Hindlimb muscle (tissue), 1 donor: Measurements from ENCODE around the gene PPFIA3. TPM values are rescaled to one million over a fixed set of nuclear protein-coding genes. Genes with fewer than 3 reads are reported as not detected.
"Not testable (repeated sequence)": the region's sequence is repeated elsewhere in the genome, so short reads cannot be mapped to it uniquely, and the experiment has no call there.

ENCODE experiments used
- DNase-seq: peaks from one replicate; pipeline ENCODE4 v3.0.0-alpha.2; 2013
- polyA plus RNA-seq: library from polyadenylated mRNA; unstranded; fragments of 120-200 nt; gene quantifications from one replicate; pipeline ENCODE4 v1.2.1, GENCODE V29; 2013; ENCODE audit not compliant: insufficient read length

PPFIA3 gene
- polyA plus RNA-seq, 1 donor = 10.0 TPM

DNA sequence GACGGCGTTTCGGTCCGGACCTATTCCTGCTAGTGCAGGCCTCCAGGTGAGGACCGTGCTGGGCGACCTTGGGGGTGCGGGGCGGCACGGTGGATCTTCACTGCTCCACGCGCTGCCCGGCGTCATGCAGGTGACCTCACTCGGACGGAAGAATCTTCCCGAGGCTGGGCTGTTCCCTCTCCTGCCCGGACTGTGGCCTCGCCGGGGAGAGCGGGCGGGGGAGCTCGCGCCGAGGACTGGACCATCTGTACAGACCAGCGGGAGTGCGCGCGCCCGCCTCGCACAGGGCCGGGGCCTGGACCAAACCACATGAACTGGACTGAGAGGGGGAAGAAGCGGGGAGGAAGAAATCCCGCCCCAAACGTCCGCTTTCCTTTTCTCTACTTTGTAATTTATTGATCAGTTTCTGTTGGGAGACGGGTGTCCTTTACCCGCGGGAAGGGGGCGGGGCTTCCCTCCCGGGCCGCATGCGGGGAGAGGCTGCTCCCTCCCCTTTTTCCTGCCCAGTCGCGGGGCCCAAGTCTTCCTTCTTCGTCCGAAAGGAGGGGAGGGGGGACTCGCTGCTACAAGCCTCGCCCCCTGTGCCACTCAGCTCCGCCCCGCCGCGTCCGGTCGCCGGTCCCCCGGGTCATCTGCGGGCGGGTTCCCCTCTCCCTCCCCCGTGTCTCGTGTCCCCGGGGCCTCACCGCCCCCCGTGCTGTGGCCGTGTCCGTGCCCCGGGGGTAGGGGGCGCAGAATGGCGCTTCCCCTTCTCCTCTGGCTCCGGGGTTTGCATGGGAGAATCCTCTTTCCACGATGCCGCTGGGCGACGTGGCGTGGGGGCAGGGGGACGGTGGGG, 31.0 kb downstream of the PPFIA3 start:
- peak; percentile 93 for DNase-seq

DNA sequence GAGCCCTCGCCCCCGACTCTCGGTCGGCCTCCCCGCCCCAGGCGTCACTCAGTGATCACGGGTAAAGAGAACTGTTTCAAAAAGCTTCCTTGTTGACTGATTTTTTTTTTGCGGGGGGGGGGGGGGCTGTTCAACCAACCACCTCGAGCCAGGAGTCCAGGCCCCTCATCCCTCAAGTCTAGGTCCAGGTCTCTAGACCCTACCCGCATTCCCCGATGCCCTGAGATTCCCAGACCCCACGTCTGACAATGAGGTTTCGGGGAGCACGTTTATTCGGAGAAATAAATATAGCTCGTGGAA, 31.6 kb downstream of the PPFIA3 start:
- no peak for DNase-seq

DNA sequence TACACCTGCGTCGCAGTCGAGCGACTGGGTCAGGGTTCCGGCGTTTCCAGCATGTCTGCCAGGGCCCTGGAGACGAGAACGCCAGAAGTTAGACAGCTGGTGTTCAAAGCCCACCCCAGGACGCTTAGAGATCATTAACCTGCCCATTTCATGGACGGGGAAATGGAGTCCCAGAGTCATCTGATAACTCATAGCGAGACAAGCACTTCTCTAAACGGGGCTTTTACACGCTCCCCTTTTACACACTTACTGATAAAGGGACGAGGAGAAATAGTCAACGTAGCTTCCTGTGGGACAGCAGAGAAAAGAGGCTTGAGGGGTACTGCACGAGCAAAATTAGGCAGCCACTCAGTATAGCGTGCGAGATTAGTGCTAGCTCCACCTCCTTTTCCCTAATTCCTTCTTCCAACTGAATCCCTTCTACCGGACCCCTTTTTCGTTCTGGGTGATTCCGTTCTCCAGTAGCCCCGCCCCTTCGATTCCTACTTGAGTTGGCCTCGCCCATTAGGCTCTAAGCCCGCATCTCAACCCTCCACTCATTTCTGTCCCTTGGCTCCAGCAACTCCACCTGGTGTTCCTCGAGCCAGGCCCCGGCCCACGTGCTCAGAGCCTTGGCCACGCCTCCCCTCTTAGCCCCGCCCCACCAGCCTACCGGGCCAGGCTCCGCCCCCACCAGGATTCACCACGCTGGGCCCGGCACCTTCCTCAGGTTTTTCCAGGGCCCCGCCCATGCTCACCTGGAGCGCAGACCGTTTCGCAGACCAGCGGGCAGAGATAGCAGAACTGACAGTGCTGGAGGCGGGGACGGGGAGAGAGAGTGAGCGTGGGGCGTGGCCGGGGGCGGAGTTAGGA, 32.1 kb downstream of the PPFIA3 start:
- DNase-seq = no peak

DNA sequence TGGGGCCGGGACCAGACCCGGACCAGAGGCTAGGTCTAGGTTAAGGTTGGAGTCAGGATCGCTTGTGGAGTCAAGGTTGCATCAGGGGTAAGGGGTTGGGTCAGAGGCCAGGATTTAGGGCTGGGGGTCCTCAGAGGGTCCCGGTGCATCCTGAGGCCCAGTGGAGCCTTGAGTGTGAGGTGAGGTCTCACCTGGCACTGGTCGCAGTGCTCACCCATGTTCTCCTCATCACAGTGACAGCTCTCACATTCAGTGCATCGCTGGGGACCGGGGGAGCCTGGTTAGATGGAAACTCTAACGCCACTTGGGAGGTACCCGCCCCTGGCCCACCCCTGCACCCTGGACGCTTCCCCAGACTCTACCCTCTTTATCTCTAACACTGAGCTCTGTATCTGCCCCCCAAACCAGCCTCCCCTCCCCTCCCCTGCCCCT, 32.8 kb downstream of the PPFIA3 start:
- DNase-seq = no peak

DNA sequence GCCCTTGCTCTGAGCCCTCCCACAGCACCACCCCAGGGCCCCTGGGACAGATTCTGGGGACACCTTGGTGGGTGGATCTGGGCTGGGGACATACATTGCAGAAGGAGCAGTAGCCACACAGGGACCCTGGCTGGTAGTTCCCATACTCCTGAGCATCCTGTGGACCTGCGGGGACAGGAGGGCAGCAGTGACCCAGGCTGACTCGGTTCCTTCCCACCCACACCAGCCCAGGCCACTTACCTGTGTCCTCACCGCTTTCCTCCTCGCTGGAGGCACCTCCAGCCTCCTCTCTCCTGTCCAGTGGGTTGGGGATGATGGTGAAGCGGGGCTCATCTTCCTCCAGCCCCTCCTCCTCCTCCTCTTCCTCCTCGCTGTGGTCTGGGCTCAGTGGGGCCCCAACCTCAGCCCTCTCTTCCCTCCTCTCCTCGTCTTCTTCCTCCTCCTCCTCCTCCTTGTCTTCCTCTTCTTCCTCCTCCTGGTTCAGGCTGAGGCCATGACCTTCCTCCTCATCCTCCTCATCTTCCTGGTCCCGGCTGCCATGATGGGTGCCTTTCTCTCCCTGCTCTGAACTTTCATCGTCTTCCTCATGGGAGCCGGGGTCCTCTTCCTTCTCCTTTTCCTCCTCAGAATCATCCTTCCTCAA, 33.9 kb downstream of the PPFIA3 start:
- DNase-seq = no peak

DNA sequence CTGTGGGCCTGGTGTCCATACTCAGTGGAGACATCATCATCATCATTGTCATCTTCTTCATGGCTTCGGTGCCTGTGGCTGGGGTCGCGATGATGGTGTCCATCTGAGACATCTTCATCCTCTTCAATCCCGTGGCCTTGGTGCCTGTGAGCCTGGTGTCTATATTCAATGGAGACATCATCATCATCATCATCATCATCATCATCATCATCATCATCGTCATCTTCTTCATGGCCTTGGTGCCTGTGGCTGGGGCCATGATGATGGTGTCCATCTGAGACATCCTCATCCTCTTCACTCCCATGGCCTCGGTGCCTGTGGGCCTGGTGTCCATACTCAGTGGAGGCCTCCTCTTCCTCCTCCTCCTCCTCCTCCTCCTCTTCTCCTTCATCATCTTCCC, 34.9 kb downstream of the PPFIA3 start:
- no peak for DNase-seq

DNA sequence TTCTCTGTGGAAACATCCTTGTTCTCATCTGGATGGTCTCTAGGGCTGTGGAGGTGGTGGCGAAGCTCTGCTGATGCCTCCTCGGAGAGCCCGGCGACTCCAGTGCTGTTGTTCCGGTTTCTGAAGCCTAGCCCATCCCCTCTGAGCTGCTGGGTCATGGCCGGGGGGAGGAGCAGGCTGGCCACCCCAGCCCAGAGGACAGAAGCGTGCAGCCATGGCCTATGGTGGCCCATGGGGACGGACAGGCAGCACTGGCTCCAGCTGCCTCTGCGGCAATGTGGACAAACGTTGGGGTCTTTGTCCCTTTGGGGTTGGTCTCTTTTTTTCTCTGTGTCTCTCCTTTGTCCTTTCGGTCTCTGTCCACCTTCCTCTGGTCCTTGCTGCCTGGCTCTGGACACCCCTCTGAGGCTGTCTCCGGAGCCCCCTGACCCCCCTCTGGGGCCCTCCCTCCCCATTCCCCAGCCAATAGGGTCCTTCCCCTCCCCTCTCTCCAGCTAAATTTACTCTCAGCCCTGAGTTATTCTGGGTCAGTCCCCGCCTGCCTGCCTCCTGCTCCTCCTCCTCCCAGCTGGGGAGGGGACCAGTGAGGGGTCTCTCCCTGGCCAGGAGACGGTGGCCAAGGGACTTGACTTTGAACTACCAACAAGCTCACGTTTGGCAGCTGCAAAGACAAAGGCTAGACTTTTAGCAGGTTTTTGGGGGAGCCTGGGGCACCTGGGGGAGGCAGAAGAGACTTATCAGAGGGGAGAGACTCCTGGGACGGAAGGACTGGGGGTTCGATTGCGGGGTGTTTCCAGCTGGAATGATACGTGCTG, 35.9 kb downstream of the PPFIA3 start, which contains the start of gene HRC:
Gene HRC, minus strand, starts transcription at position 392 of the 815 bp plus-strand sequence. Its CDS starts 159 bp downstream, at position 233.
- DNase-seq = no peak

DNA sequence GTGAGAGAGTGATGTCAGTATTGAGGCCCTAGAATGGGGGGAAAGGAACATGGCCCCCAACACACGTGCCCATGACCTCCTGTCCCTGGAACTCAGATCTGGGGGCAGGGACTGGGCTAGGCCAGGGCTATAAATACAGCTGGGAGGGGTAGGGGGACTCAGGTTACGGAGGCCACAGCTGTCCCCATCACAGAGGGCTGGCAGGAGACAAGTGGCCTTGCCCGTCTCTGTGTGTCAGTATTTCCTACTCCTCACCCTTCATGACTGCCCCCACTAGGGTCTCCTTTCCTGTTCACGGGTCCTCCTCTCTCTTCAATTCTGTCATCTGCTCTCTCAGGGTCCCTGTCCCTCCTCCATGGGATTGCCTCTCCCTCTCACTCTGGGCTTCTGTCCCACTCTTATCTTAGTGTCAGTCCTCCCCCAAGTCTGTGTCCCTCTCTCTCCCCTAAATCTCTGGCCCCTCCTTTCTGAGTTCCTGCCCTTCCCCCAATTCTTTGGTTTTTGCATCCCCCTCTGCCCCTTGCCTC, 36.5 kb downstream of the PPFIA3 start:
- DNase-seq = no peak

DNA sequence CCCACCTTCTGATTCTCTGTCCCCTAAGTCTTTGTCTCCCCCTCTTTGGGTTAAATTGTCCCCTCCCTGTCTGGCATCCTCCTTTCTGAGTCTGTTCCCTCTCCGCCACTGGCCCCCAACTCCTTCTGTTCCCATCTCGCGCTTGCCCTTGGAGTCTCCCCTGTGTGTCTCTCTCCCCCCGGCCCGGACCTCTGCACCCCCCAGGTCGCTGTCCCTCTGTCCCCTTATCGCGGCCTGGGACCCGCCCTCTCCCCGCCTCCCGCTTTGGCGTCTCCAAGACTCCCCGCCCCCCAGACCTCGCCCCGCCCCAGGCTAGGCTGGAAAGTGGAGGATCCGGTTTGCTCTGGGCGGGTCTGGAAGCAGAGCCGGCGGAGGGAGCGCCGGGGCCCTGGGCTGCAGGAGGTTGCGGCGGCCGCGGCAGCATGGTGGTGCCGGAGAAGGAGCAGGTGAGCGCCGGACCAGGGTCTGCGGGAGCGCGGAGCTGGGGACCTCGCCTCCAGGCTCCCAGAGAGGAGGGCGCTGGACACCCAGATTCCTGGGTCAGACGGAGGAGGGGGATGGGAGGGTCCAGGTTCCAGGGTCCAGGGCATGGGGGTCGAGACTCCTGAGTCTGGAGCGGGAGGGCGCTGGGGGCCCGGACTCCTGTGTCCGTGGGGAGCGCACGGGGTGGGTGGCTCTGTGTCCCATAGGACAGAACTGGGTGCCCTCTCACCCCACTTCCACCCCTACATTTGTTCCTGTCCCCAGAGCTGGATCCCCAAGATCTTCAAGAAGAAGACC, 38.3 kb downstream of the PPFIA3 start, which contains the start of gene TRPM4:
Gene TRPM4, plus strand, starts transcription at position 348 of the 780 bp plus-strand sequence. Its CDS starts 75 bp downstream, at position 423.
- DNase-seq = peak; percentile 89

DNA sequence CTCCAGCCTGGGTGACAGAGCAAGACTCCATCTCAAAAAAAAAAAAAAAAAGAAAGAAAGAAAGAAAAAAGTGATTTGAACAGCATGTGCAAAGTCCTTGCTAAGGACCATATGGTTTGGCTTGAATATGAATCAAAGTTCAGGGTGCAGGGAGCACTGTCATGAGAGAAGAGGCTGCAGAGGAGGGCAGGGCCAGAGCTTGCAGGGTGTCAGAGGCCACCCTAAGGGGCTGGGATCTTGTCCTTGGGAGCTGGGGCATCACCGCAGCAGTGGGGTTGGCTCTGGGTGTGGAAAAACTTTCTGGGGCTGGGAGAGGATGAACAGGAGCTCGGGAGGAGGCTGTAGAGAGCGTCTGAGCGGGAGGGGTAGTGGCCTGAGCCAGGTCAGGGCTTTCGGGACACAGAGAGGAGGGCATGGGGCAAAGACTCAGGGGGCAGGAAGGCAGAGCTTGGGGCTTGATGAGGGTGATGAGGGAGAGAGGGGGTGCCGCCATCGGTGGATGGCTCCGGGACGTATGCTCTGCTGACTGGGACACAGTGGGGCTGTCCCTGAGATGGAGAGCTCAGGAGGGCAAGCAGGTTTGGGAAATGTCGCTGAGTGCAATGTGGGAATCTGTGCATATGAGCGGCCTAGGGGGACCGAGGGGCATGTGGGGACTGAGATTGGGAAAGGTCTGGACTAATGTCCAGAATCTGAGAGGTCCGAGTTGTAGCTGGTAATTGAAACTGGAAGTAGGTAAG, 41.3 kb downstream of the PPFIA3 start:
- no peak for DNase-seq

DNA sequence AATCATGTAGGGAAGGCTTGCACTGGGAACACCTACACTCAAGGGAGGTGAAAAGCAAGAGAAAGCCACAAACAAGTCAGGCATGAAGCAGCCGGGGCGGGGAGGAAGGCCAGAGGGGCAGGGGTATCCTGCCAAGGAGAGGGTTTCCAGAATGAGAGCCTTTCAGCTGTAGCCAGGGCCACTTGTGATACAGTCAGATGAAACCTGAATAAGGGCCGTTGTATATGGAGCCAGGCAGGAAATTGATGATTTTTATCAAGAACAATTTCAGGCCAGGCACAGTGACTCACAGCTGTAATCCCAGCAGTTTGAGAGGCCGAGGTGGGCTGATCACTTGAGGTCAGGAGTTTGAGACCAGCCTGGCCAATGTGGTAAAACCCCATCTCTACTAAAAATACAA, 42.6 kb downstream of the PPFIA3 start:
- DNase-seq = no peak

DNA sequence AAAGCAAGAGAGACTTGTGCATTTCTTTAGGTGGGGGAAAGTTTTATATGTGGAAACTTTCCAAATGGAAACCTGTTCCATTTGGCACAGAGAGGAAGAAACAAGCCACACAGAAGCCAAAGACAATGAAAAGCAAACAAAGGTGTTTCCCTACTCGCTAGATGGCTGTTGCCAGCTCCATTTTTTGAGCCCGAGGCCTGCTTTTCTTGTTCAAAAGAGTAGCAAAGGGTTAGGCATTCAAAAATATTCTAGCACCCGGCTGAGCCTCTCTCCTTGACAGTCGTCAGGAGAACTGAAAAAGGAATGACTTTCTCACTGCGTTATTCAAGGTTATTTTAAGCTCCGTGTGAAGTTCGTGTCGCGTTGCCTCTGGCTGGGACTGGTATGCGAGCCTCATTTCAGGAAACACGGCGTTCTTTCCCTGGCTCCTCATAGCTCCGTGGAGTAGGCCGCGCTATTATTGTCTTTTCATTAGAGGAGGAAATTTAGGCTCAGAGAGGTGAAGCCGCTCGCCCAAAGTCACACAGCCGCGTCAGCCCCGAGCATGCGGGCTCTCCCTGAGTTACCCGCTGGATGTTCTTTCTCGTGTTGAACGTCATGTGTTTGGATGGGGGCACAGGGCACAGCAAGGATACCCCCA, 45.9 kb downstream of the PPFIA3 start:
- no peak for DNase-seq

DNA sequence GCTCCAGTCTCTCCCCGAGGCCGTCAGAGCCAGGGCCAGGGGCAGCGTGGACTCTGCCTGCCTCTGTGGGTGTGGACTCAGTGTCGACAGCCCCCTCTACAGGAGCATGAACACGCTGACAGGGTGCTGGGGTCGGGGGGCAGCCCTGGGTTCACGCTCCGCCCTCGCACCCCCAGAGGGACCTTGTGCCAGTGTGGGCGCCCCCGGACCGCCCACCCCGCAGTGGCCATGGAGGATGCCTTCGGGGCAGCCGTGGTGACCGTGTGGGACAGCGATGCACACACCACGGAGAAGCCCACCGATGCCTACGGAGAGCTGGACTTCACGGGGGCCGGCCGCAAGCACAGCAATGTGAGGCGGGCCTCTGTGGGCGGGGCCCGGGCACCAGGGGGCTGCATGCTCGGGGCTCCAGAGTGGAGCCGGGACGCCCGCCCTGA, 46.5 kb downstream of the PPFIA3 start:
- no peak for DNase-seq

DNA sequence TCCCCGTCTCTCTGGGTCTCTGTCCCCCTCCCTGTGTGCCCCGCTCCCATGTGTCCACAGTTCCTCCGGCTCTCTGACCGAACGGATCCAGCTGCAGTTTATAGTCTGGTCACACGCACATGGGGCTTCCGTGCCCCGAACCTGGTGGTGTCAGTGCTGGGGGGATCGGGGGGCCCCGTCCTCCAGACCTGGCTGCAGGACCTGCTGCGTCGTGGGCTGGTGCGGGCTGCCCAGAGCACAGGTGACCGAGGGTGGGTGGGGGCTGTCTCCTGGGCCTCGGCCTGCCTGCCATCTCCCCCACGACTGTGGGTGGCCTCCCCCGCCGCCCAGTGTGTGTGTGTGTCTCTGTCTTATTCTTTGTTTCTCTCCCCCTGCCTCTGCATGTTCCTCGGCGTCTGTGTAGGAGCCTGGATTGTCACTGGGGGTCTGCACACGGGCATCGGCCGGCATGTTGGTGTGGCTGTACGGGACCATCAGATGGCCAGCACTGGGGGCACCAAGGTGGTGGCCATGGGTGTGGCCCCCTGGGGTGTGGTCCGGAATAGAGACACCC, 48.6 kb downstream of the PPFIA3 start:
- no peak for DNase-seq

DNA sequence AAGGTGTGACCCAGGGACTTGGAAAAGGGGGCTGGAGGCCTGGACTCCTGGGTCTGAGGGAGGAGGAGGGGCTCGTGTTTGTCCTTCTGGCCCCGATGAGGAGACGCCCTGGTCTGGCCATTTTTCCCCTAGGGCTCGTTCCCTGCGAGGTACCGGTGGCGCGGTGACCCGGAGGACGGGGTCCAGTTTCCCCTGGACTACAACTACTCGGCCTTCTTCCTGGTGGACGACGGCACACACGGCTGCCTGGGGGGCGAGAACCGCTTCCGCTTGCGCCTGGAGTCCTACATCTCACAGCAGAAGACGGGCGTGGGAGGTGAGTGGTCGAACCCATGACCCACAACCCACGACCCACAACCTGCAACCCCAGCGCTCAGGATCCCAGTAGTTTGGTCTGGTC, 49.1 kb downstream of the PPFIA3 start:
- no peak for DNase-seq

DNA sequence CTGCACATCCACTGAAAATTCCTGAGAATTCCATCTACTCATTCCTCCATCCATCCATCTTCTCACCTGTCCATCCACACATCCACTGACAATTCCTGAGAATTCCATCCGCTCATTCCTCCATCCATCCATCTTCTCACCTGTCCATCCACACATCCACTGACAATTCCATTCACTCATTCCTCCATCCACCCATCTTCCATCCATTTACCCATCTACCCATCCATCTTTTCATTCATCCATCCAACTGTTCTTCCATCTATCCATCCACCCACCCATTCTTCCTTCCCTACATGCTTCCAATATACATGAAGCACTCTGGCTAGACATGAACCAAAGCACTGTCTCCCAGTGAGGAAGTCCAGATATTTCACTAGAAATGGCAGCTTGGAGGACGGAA, 53.9 kb downstream of the PPFIA3 start:
- no peak for DNase-seq

DNA sequence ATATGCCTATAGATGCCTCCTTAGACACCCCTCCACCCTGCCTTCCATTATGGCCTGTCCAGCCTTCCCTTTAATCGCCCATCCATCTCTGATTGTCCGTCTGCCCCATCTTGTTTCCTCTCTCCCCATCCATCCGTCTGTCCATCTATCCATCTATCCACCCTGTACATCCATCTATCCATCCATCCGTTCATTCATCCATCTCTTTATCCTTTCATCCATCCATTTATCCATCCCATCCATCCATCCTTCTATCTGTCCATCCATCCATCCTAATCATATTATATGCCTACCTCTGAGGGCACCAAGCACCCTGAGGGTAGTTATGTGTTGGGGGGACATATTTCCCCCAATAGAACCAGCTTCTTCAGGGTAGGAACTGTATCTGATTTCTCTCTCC, 61.3 kb downstream of the PPFIA3 start:
- DNase-seq = no peak

DNA sequence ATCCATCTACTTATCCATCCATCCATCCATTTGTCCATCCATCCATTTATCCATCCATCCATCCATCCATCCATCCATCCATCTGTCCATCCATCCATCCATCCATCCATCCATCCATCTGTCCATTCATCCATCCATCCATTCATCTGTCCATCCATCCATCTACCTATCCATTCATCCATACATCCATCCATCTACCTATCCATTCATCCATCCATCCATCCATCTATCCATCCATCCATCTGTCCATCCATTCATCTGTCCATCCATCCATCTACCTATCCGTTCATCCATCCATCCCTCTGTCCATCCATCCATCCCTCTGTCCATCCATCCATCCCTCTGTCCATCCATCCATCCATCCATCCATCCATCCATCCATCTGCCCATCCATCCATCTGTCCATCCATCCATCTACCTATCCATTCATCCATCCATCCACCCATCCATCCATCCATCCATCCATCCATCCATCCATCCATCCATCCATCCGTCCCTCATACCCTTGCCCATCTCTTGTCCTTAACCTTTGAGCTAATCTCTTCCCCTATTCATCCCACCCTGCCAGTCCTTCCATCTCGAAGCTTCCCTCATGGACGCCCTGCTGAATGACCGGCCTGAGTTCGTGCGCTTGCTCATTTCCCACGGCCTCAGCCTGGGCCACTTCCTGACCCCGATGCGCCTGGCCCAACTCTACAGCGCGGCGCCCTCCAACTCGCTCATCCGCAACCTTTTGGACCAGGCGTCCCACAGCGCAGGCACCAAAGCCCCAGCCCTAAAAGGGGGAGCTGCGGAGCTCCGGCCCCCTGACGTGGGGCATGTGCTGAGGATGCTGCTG, 62.9 kb downstream of the PPFIA3 start:
- DNase-seq = not testable (repeated sequence)
